Peyer's patch (tissue), 4 donors: ENCODE data around the gene PIK3R3.

Experiments used
- CTCF ChIP-seq, 6 experiments: fragments of 450-650 bp in 4 of 6; fragments of 200-600 bp in 2 of 6; sonication (generic) in 1 of 6; IDR thresholded peaks; one replicate each; pipeline ENCODE4 v1.5.1; 2017 to 2019; ENCODE audit warnings: antibody characterized with exemption in 6 of 6, mild to moderate bottlenecking in 3 of 6, moderate library complexity in 1 of 6
- POLR2A ChIP-seq, 2 donors: fragments of 450-650 bp; IDR thresholded peaks; one replicate each; pipeline ENCODE4 v1.5.1; 2017; ENCODE audit warnings: antibody characterized with exemption in 2 of 2, mild to moderate bottlenecking in 2 of 2, moderate library complexity in 2 of 2

GRCh38 chr1:46098027-46098712 is 34.3 kb downstream of the PIK3R3 start:
- TF ChIP-seq CTCF (IDR thresholded peaks at IDR 0.05) (no peak), POLR2A (IDR thresholded peaks at IDR 0.05) (no peak)
